GM18870 (cell line): ENCODE data around the gene KRT2.

ENCODE experiments used
- ATAC-seq: cut with Tn5 transposase; IDR thresholded peaks from one replicate; pipeline ENCODE4 v1.9.1; 2021; ENCODE audit warnings: moderate library complexity; ENCODE audit not compliant: unreplicated experiment

The KRT2 gene

GRCh38 chr12:52600475-52600874 is 51.5 kb downstream of the KRT2 start:
- ATAC-seq, result no peak

GRCh38 chr12:52600071-52600470 is 51.9 kb downstream of the KRT2 start:
- no peak for ATAC-seq

- ATAC-seq, result no peak
These were observed 53.0 kb downstream of the KRT2 start for GRCh38 chr12:52598966-52599365.
